H9 (cell line): Measurements from ENCODE around the gene LPCAT3. TPM values are rescaled to one million over a fixed set of nuclear protein-coding genes. Genes with fewer than 3 reads are reported as not detected.

Source experiments
- DNase-seq: peaks from one replicate; pipeline ENCODE4 v3.0.0-alpha.2; 2017
- H2AFZ ChIP-seq: one replicate; pipeline ENCODE4 v1.6.1; 2013; ENCODE audit warnings: mild to moderate bottlenecking, low read length, control low read depth, moderate library complexity
- H2AK5ac ChIP-seq: 2 replicates; pipeline ENCODE4 v1.6.1; 2013; ENCODE audit warnings: low read length, control low read depth, mixed read lengths; ENCODE audit not compliant: insufficient read length
- H2BK120ac ChIP-seq: one replicate; pipeline ENCODE4 v1.6.1; 2013; ENCODE audit warnings: low read depth, mild to moderate bottlenecking, low read length, control low read depth, inconsistent platforms; ENCODE audit not compliant: poor library complexity, severe bottlenecking
- H2BK12ac ChIP-seq: 2 replicates; pipeline ENCODE4 v1.6.1; 2013; ENCODE audit warnings: low read length, control low read depth, mixed read lengths, low read depth; ENCODE audit not compliant: insufficient read length
- H2BK15ac ChIP-seq: 2 replicates; pipeline ENCODE4 v1.6.1; 2013; ENCODE audit warnings: low read depth, low read length, control low read depth
- H2BK20ac ChIP-seq: one replicate; pipeline ENCODE4 v1.6.1; 2013; ENCODE audit warnings: low read depth, mild to moderate bottlenecking, low read length, control low read depth, inconsistent platforms; ENCODE audit not compliant: poor library complexity, severe bottlenecking
- H2BK5ac ChIP-seq: 2 replicates; pipeline ENCODE4 v1.6.1; 2013; ENCODE audit warnings: low read length, control low read depth, mixed read lengths; ENCODE audit not compliant: insufficient read length
- H3K14ac ChIP-seq: 2 replicates; pipeline ENCODE4 v1.6.1; 2013; ENCODE audit warnings: low read length, control low read depth; ENCODE audit not compliant: insufficient read depth
- H3K18ac ChIP-seq: 2 replicates; pipeline ENCODE4 v1.6.1; 2013; ENCODE audit warnings: low read depth, mild to moderate bottlenecking, mixed read lengths, low read length, control low read depth; ENCODE audit not compliant: insufficient read length
- H3K23ac ChIP-seq: 2 replicates; pipeline ENCODE4 v1.6.1; 2013; ENCODE audit warnings: low read length, control low read depth, mixed read lengths, low read depth; ENCODE audit not compliant: insufficient read length
- H3K23me2 ChIP-seq: 2 replicates; pipeline ENCODE4 v1.6.1; 2013; ENCODE audit warnings: low read depth, mild to moderate bottlenecking, mixed read lengths, low read length, control low read depth; ENCODE audit not compliant: insufficient read length, poor library complexity, severe bottlenecking
- H3K27ac ChIP-seq: 2 replicates; pipeline ENCODE4 v1.5.1; 2013; ENCODE audit warnings: low read length, control low read depth, mixed read lengths, low read depth; ENCODE audit not compliant: insufficient read length
- H3K27me3 ChIP-seq: 2 replicates; pipeline ENCODE4 v1.6.1; 2013; ENCODE audit warnings: low read length, control low read depth, inconsistent platforms; ENCODE audit not compliant: insufficient read depth
- H3K4ac ChIP-seq: 2 replicates; pipeline ENCODE4 v1.6.1; 2013; ENCODE audit warnings: low read depth, mild to moderate bottlenecking, control low read depth, inconsistent platforms, low read length, moderate library complexity
- H3K4me1 ChIP-seq: 2 replicates; pipeline ENCODE4 v1.6.1; 2013; ENCODE audit warnings: low read length, control low read depth, inconsistent platforms; ENCODE audit not compliant: insufficient read depth
- H3K4me2 ChIP-seq: 2 replicates; pipeline ENCODE4 v1.6.1; 2013; ENCODE audit warnings: low read length, control low read depth, mixed read lengths; ENCODE audit not compliant: insufficient read length, insufficient read depth
- H3K56ac ChIP-seq: 2 replicates; pipeline ENCODE4 v1.6.1; 2013; ENCODE audit warnings: low read depth, mild to moderate bottlenecking, mixed read lengths, low read length, control low read depth; ENCODE audit not compliant: insufficient read length
- H3K79me1 ChIP-seq: 2 replicates; pipeline ENCODE4 v1.6.1; 2013; ENCODE audit warnings: low read depth, mild to moderate bottlenecking, moderate library complexity, low read length, control low read depth, inconsistent platforms; ENCODE audit not compliant: insufficient read depth, poor library complexity, severe bottlenecking
- H3K79me2 ChIP-seq: 2 replicates; pipeline ENCODE4 v1.6.1; 2013; ENCODE audit warnings: low read length, control low read depth, inconsistent platforms; ENCODE audit not compliant: insufficient read depth
- H3K9ac ChIP-seq: 2 replicates; pipeline ENCODE4 v1.6.1; 2013; ENCODE audit warnings: low read length, control low read depth, mixed read lengths; ENCODE audit not compliant: insufficient read length; ENCODE audit errors: extremely low read depth
- H3K9me3 ChIP-seq: one replicate; pipeline ENCODE4 v1.6.1; 2013; ENCODE audit warnings: low read depth, low read length, inconsistent platforms; ENCODE audit not compliant: control insufficient read depth
- H3T11ph ChIP-seq: one replicate; pipeline ENCODE4 v1.6.1; 2013; ENCODE audit warnings: mild to moderate bottlenecking, low read length, control low read depth, inconsistent platforms
- H4K20me1 ChIP-seq: one replicate; pipeline ENCODE4 v1.6.1; 2013; ENCODE audit not compliant: control insufficient read depth, insufficient read length, insufficient read depth
- H4K5ac ChIP-seq: 2 replicates; pipeline ENCODE4 v1.6.1; 2013; ENCODE audit warnings: low read depth, mild to moderate bottlenecking, mixed read lengths, low read length, control low read depth; ENCODE audit not compliant: insufficient read length
- H4K8ac ChIP-seq: replicated peaks from 2 replicates; pipeline ENCODE4 v1.6.1; 2013; ENCODE audit warnings: low read length, control low read depth, mixed read lengths, low read depth; ENCODE audit not compliant: insufficient read length
- H4K91ac ChIP-seq: 2 replicates; pipeline ENCODE4 v1.6.1; 2013; ENCODE audit warnings: low read depth, mild to moderate bottlenecking, moderate library complexity, mixed read lengths, low read length, control low read depth; ENCODE audit not compliant: insufficient read length
- H3K27ac Mint-ChIP-seq, 3 experiments: 2 replicates in 2 of 3; 3 replicates in 1 of 3; pipeline ENCODE4 v1.8.0; 2020 to 2021; ENCODE audit warnings: mixed read lengths in 3 of 3, mild to moderate bottlenecking in 1 of 3, moderate library complexity in 1 of 3
- H3K27me3 Mint-ChIP-seq: 2 replicates; pipeline ENCODE4 v1.8.0; 2021; ENCODE audit warnings: low read depth, mild to moderate bottlenecking, moderate library complexity, mixed read lengths
- H3K36me3 Mint-ChIP-seq, 3 experiments: 2 replicates in 2 of 3; 3 replicates in 1 of 3; pipeline ENCODE4 v1.8.0; 2020 to 2021; ENCODE audit warnings: low read depth in 3 of 3, mixed read lengths in 3 of 3; ENCODE audit not compliant: insufficient read depth in 1 of 3
- H3K4me1 Mint-ChIP-seq, 2 experiments: 2 replicates each; pipeline ENCODE4 v1.8.0; 2020; ENCODE audit warnings: mixed read lengths in 2 of 2
- H3K4me3 Mint-ChIP-seq, 2 experiments: 2 replicates in 1 of 2; 3 replicates in 1 of 2; pipeline ENCODE4 v1.8.0; 2020 to 2021; ENCODE audit warnings: mild to moderate bottlenecking in 2 of 2, mixed read lengths in 2 of 2, moderate library complexity in 1 of 2
- H3K9me3 Mint-ChIP-seq, 2 experiments: 2 replicates in 1 of 2; 3 replicates in 1 of 2; pipeline ENCODE4 v1.8.0; 2020; ENCODE audit warnings: mild to moderate bottlenecking in 2 of 2, mixed read lengths in 2 of 2, moderate library complexity in 1 of 2
- WGBS: extraction: QIAGEN DNeasy Blood & Tissue Kit; methylation state at CpG from one replicate; pipeline ENCODE4 v1.1.7; 2013; ENCODE audit warnings: missing lambda C conversion rate, low lambda C conversion rate, mixed read lengths; ENCODE audit not compliant: insufficient read length; ENCODE audit errors: extremely low coverage; 5-methylcytosine and 5-hydroxymethylcytosine counted together
- total RNA-seq: library from RNA; stranded (reverse); gene quantifications from 2 replicates; pipeline ENCODE4 v1.2.1, GENCODE V29; 2021
- TF ChIP-seq, protein P1 (sequence below): fragments of 200-600 bp; sonication (generic); conservative IDR thresholded peaks from 3 replicates; pipeline ENCODE4 v1.8.0; 2021; ENCODE audit warnings: antibody characterized with exemption, mild to moderate bottlenecking

LPCAT3 gene
- total RNA-seq, 1 experiment from 2014 or later, result 47.7 TPM

- Histone ChIP-seq H4K91ac (no peak overlapping the region), H2BK120ac (no peak overlapping the region), H2AFZ (no peak overlapping the region), H3K4me1 (no peaks in the 10 kb centered on the region; the same call in 1 of the 2 replicates), H3K14ac (no peak overlapping the region), H3K56ac (no peak overlapping the region), H3K27me3 (no peaks in the 10 kb centered on the region), H2BK12ac (no peak overlapping the region), H2AK5ac (no peak overlapping the region), H3K79me2 (no peaks in the 10 kb centered on the region), H3K23me2 (no peaks in the 10 kb centered on the region), H3K27ac (no peak overlapping the region), H2BK15ac (no peak overlapping the region), H4K5ac (no peak overlapping the region), H3K4me2 (no peak overlapping the region), H3K9ac (no peak overlapping the region), H3T11ph (no peak overlapping the region), H3K18ac (no peak overlapping the region), H2BK20ac (no peak overlapping the region), H4K8ac (no peak overlapping the region), H3K23ac (no peak overlapping the region), H2BK5ac (no peak overlapping the region), H3K4ac (no peak overlapping the region), H3K79me1 (no peaks in the 10 kb centered on the region), H4K20me1 (no peaks in the 10 kb centered on the region), H3K9me3 (no peaks in the 10 kb centered on the region)
- no peaks in the 10 kb centered on the region for H3K9me3 Mint-ChIP-seq
- H3K27ac Mint-ChIP-seq, result peak overlapping the region in 1 of 3 experiments; percentile 91; a peak in 2 of 7 replicates
- peaks cover 30 to 84% (median 83%) of the 10 kb centered on the region in 3 experiments; a peak in 6 of 7 replicates for H3K36me3 Mint-ChIP-seq
- WGBS, result no CpG with 5 or more reads among the region's 6 CpGs
- no peak for DNase-seq
- H3K4me3 Mint-ChIP-seq, result no peak overlapping the region
- peaks cover 3 to 10% of the 10 kb centered on the region in 2 experiments for H3K4me1 Mint-ChIP-seq
- TF ChIP-seq, protein P1, sequence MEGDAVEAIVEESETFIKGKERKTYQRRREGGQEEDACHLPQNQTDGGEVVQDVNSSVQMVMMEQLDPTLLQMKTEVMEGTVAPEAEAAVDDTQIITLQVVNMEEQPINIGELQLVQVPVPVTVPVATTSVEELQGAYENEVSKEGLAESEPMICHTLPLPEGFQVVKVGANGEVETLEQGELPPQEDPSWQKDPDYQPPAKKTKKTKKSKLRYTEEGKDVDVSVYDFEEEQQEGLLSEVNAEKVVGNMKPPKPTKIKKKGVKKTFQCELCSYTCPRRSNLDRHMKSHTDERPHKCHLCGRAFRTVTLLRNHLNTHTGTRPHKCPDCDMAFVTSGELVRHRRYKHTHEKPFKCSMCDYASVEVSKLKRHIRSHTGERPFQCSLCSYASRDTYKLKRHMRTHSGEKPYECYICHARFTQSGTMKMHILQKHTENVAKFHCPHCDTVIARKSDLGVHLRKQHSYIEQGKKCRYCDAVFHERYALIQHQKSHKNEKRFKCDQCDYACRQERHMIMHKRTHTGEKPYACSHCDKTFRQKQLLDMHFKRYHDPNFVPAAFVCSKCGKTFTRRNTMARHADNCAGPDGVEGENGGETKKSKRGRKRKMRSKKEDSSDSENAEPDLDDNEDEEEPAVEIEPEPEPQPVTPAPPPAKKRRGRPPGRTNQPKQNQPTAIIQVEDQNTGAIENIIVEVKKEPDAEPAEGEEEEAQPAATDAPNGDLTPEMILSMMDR, result no peak
- H3K27me3 Mint-ChIP-seq, result no peaks in the 10 kb centered on the region; the same call in 1 of the 2 replicates
Observed at GRCh38 chr12:6978188-6978587, 40.1 kb downstream of the LPCAT3 start.
